Kidney (tissue), 14 donors: ENCODE results near the gene DTNB. TPM values are rescaled to one million over a fixed set of nuclear protein-coding genes. Genes with fewer than 3 reads are reported as not detected.

ENCODE experiments used
- DNase-seq, 5 donors: peaks; one replicate each; pipeline ENCODE4 v3.0.0-alpha.2; 2013 to 2020
- FAIRE-seq: peaks from 2 replicates; lab custom pipeline; 2012; peaks lifted over from hg19 to GRCh38; lab: Jason Lieb, UNC
- H3K27ac ChIP-seq, 2 donors: one replicate each; pipeline ENCODE4 v1.7.0; 2013; ENCODE audit warnings: low read depth in 2 of 2, low read length in 2 of 2, inconsistent platforms in 1 of 2
- H3K27me3 ChIP-seq: one replicate; pipeline ENCODE4 v1.7.1; 2013; ENCODE audit warnings: low read length, inconsistent platforms; ENCODE audit not compliant: control insufficient read depth, insufficient read depth
- H3K36me3 ChIP-seq, 3 donors: one replicate each; pipeline versions ENCODE4 v1.7.0 to v1.7.1; 2013; ENCODE audit warnings: low read length in 3 of 3, control low read depth in 1 of 3, inconsistent platforms in 1 of 3; ENCODE audit not compliant: insufficient read depth in 3 of 3, control insufficient read depth in 2 of 3
- H3K4me1 ChIP-seq, 3 donors: one replicate each; pipeline versions ENCODE4 v1.7.0 to v1.7.1; 2013; ENCODE audit warnings: low read length in 3 of 3, inconsistent platforms in 1 of 3, low read depth in 1 of 3; ENCODE audit not compliant: control insufficient read depth in 2 of 3, insufficient read depth in 2 of 3
- H3K4me3 ChIP-seq, 3 donors: one replicate each; pipeline versions ENCODE4 v1.7.0 to v1.8.1; 2013; ENCODE audit warnings: low read length in 3 of 3, control low read depth in 1 of 3, inconsistent platforms in 1 of 3
- H3K9ac ChIP-seq, 3 donors: one replicate each; pipeline versions ENCODE4 v1.7.0 to v1.7.1; 2013; ENCODE audit warnings: low read length in 3 of 3, control low read depth in 1 of 3, inconsistent platforms in 1 of 3
- H3K9me3 ChIP-seq, 3 donors: one replicate each; pipeline versions ENCODE4 v1.7.0 to v1.7.1; 2013; ENCODE audit warnings: low read length in 3 of 3, control low read depth in 1 of 3, inconsistent platforms in 1 of 3; ENCODE audit not compliant: control insufficient read depth in 2 of 3, insufficient read depth in 1 of 3
- intact Hi-C: fragments of 100-400 bp; cut with DNase I; formaldehyde crosslinking; loops from one replicate; pipeline ENCODE4 v1.11.1; 2022
- polyA plus RNA-seq: library from polyadenylated mRNA; stranded (reverse); fragments of 350-450 nt; fragmentation: Illumina TruSeq; extraction: RNeasy Lipid Tissue Mini Kit (QIAGEN cat#74804); gene quantifications from one replicate; pipeline ENCODE4 v1.2.3, GENCODE V29; 2014; ENCODE audit warnings: low read depth, low replicate concordance; ENCODE audit not compliant: insufficient read depth
- total RNA-seq: library from RNA; stranded (reverse); fragmentation: NEBNext Ultra II Directional; extraction: Animal tissue kit (Norgen Biotek cat#: 25700); gene quantifications from one replicate; pipeline ENCODE4 v1.2.1, GENCODE V29; 2021
- TF ChIP-seq, protein P1 (sequence below): IDR thresholded peaks from 3 replicates; pipeline ENCODE4 v1.5.1; 2012; ENCODE audit warnings: mild to moderate bottlenecking, moderate library complexity, borderline replicate concordance; ENCODE audit not compliant: insufficient read depth; ENCODE audit errors: extremely low read depth
- donor health status: control.
- donor health status: control.
- donor health status: control.
- donor health status: control.
- donor health status: control.
- donor health status: DM: yes; HTN: yes; CAD: no.
- donor health status: Normal renal cell carcinoma (clear cell type).

The DTNB gene
- total and polyA plus RNA-seq, 2 donors from 2014 or later: 23.0 to 28.1 TPM

GRCh38 chr2:25389161-25389560, 284.2 kb downstream of the DTNB start:
- no peaks in the 10 kb centered on the region for H3K9me3 ChIP-seq
- no peaks in the 10 kb centered on the region for H3K4me1 ChIP-seq
- DNase-seq (no peak), FAIRE-seq (no peak)
- no peak overlapping the region for H3K27ac ChIP-seq
- intact Hi-C loops: no loop called here
- H3K36me3 ChIP-seq: peaks cover 0 to 5% (median 0%) of the 10 kb centered on the region in 3 donors
- no peak overlapping the region for H3K9ac ChIP-seq
- H3K4me3 ChIP-seq: no peak overlapping the region
- TF ChIP-seq, protein P1, sequence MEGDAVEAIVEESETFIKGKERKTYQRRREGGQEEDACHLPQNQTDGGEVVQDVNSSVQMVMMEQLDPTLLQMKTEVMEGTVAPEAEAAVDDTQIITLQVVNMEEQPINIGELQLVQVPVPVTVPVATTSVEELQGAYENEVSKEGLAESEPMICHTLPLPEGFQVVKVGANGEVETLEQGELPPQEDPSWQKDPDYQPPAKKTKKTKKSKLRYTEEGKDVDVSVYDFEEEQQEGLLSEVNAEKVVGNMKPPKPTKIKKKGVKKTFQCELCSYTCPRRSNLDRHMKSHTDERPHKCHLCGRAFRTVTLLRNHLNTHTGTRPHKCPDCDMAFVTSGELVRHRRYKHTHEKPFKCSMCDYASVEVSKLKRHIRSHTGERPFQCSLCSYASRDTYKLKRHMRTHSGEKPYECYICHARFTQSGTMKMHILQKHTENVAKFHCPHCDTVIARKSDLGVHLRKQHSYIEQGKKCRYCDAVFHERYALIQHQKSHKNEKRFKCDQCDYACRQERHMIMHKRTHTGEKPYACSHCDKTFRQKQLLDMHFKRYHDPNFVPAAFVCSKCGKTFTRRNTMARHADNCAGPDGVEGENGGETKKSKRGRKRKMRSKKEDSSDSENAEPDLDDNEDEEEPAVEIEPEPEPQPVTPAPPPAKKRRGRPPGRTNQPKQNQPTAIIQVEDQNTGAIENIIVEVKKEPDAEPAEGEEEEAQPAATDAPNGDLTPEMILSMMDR: no peak
- no peaks in the 10 kb centered on the region for H3K27me3 ChIP-seq

DNA sequence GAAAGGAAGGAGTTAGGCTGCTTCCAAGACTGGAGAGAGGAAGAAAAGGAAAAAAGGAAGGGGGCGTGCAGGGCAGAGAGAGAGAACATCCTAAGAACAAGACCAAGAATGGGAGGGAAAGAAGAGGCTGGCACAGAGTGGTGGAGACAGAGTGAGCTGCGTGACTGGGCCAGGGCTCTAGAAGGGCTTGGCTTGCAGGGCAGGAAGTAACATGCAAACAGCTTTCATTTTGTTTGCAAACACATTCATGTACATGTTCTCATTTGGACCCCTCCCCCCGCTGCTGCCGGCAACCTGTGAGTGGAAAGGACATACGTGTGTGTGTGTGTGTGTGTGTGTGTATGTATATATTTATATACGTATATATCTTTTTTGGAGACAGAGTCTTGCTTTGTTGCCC, 284.9 kb downstream of the DTNB start:
- FAIRE-seq (no peak), DNase-seq (no peak)
- no peak overlapping the region for H3K9ac ChIP-seq
- H3K4me3 ChIP-seq: no peak overlapping the region
- no peaks in the 10 kb centered on the region for H3K27me3 ChIP-seq
- H3K36me3 ChIP-seq: peaks cover 0 to 5% (median 0%) of the 10 kb centered on the region in 3 donors
- H3K4me1 ChIP-seq: no peaks in the 10 kb centered on the region
- TF ChIP-seq, protein P1: no peak
- no peak overlapping the region for H3K27ac ChIP-seq
- intact Hi-C loops: no loop called here
- no peaks in the 10 kb centered on the region for H3K9me3 ChIP-seq

DNA sequence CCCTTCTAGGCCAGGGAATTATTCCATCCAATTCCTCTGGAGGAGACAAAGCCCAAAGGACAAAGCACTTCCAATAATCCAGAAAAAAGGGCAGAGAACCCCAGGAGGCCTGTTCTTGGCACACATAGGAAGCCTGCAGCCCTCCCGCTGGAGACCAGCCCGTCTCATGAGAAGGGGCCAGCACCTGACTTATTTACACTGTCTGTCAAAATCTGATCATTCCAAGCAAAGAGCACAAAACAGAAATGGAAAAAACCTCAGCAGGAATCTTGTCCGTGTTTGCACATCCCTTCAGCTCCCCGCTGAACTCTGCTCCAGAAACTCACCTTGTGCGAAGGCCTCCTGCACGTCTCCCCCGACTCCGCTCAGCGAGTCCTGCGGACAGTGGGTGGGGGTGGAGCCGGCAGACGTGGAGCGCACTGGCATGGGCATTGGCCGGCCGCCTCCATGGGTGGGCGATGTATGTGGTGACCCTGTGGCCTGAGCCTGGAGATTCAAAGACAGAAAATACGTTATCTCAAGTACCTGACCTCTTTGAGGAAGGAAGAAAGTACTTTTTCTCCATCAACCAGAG, 285.4 kb downstream of the DTNB start:
- H3K27me3 ChIP-seq: no peaks in the 10 kb centered on the region
- H3K27ac ChIP-seq: no peak overlapping the region
- H3K9me3 ChIP-seq: no peaks in the 10 kb centered on the region
- H3K9ac ChIP-seq: no peak overlapping the region
- no peak overlapping the region for H3K4me3 ChIP-seq
- H3K4me1 ChIP-seq: no peaks in the 10 kb centered on the region
- FAIRE-seq (no peak), DNase-seq (no peak)
- peaks cover 0 to 5% (median 0%) of the 10 kb centered on the region in 3 donors for H3K36me3 ChIP-seq
- intact Hi-C loops: no loop called here
- TF ChIP-seq, protein P1: no peak
